AG09309 (cell line): ENCODE measurements around the gene FIP1L1.
A peak's percentile ranks its signal among the peaks of the same experiment; 100 is the strongest.

Source experiments
- DNase-seq: peaks from one replicate; pipeline ENCODE4 v3.0.0-alpha.2; 2010; ENCODE audit warnings: low read depth
- H3K4me3 ChIP-seq: 2 replicates; pipeline ENCODE4 v1.5.1; 2011; ENCODE audit warnings: mild to moderate bottlenecking, low read depth, low read length, moderate library complexity; ENCODE audit not compliant: control insufficient read depth
- CTCF ChIP-seq: IDR thresholded peaks from 2 replicates; pipeline ENCODE4 v1.5.1; 2011; ENCODE audit warnings: mild to moderate bottlenecking, low read depth, low read length, inconsistent platforms; ENCODE audit not compliant: insufficient read depth, control insufficient read depth; ENCODE audit errors: missing control alignments

FIP1L1 gene

GRCh38 chr4:53507671-53508286, 130.3 kb downstream of the FIP1L1 start:
- H3K4me3 ChIP-seq: peak overlapping the region; percentile 49
- DNase-seq: peak; percentile 98
- no peak for TF ChIP-seq CTCF

- TF ChIP-seq CTCF: peak; percentile 39
- H3K4me3 ChIP-seq: no peak overlapping the region; the same call in 1 of the 2 replicates
- DNase-seq: peak; percentile 75
Measured at GRCh38 chr4:53508446-53508845, 131.0 kb downstream of the FIP1L1 start.

- DNase-seq: no peak
- TF ChIP-seq CTCF: no peak
Measured at GRCh38 chr4:53510321-53510720, 132.9 kb downstream of the FIP1L1 start.

More at GRCh38 chr4:53510321-53510720, 132.9 kb downstream of the FIP1L1 start:
- H3K4me3 ChIP-seq: no peak overlapping the region
